GM12878 (cell line): Measurements from ENCODE around the gene HAUS1. TPM values are rescaled to one million over a fixed set of nuclear protein-coding genes. Genes with fewer than 3 reads are reported as not detected.

ENCODE experiments used
- ATAC-seq: fragments of 200-7000 bp; cut with Tn5 transposase; 3 replicates; pipeline ENCODE4 v1.9.1; 2020; ENCODE audit warnings: mild to moderate bottlenecking, moderate library complexity
- BruUV-seq: library from RNA; stranded (reverse); fragments of 400-500 nt; replicated peaks from 2 replicates; lab custom pipeline; 2021; lab: Mats Ljungman, UMichigan
- CTCF ChIA-PET: fragments of 300-600 bp; sonication (Branson Sonifier 250); formaldehyde crosslinking; extraction: SDS; loops from one replicate; lab custom pipeline; 2021; ENCODE audit warnings: inconsistent platforms; lab: Yijun Ruan, JAX
- POLR2A ChIA-PET: fragments of 350-600 bp; formaldehyde crosslinking; extraction: SDS; loops from one replicate; lab custom pipeline; 2021; ENCODE audit warnings: inconsistent platforms; lab: Charles Lee
- RAD21 ChIA-PET: fragments of 300-600 bp; sonication (Branson Sonifier 250); formaldehyde crosslinking; loops from one replicate; lab custom pipeline; 2023; ENCODE audit warnings: antibody characterized with exemption; ENCODE audit not compliant: unreplicated experiment; lab: Charles Lee
- SMC1A ChIA-PET: fragments of 300-600 bp; sonication (Branson Sonifier 250); formaldehyde crosslinking; loops from one replicate; lab custom pipeline; 2023; ENCODE audit not compliant: unreplicated experiment, uncharacterized antibody; lab: Charles Lee
- DNase-seq: peaks from one replicate; pipeline ENCODE4 v3.0.0-alpha.2; 2011; ENCODE audit warnings: low read depth, low spot score
- FAIRE-seq: peaks from 3 replicates; lab custom pipeline; 2011; peaks lifted over from hg19 to GRCh38; lab: Jason Lieb, UNC
- H2AFZ ChIP-seq: 2 replicates; pipeline ENCODE4 v1.6.0; 2011; ENCODE audit warnings: low read depth, low read length, control low read depth; ENCODE audit not compliant: control insufficient read depth
- H3K27ac ChIP-seq: 2 replicates; pipeline ENCODE4 v1.5.1; 2011; ENCODE audit warnings: control low read depth; ENCODE audit not compliant: control insufficient read depth, insufficient read depth
- H3K27me3 ChIP-seq, 2 experiments: replicated peaks in 1 of 2; 2 replicates each; pipeline versions ENCODE4 v1.6.0 to v1.6.1; 2011; ENCODE audit warnings: low read length in 1 of 2; ENCODE audit not compliant: control insufficient read depth in 2 of 2, insufficient read depth in 2 of 2
- H3K36me3 ChIP-seq, 2 experiments: 2 replicates each; pipeline ENCODE4 v1.5.1; 2011; ENCODE audit warnings: low read length in 1 of 2; ENCODE audit not compliant: control insufficient read depth in 2 of 2, insufficient read depth in 2 of 2
- H3K4me1 ChIP-seq: 2 replicates; pipeline ENCODE4 v1.6.1; 2011; ENCODE audit warnings: mild to moderate bottlenecking, low read length, moderate library complexity, mixed read lengths; ENCODE audit not compliant: control insufficient read depth, insufficient read depth
- H3K4me2 ChIP-seq: 2 replicates; pipeline ENCODE4 v1.6.0; 2011; ENCODE audit warnings: control low read depth; ENCODE audit not compliant: control insufficient read depth, insufficient read depth
- H3K4me3 ChIP-seq: fragments of 200-600 bp; sonication (generic); 2 replicates; pipeline ENCODE4 v1.5.1; 2016
- H3K79me2 ChIP-seq: 2 replicates; pipeline ENCODE4 v1.6.0; 2011; ENCODE audit warnings: low read length; ENCODE audit not compliant: control insufficient read depth, insufficient read depth
- H3K9ac ChIP-seq: 2 replicates; pipeline ENCODE4 v1.8.0; 2011; ENCODE audit warnings: low read length, control low read depth, mixed read lengths; ENCODE audit not compliant: control insufficient read depth, insufficient read depth
- H3K9me3 ChIP-seq: replicated peaks from 3 replicates; pipeline ENCODE4 v1.5.1; 2011; ENCODE audit warnings: mild to moderate bottlenecking, low read length; ENCODE audit not compliant: control insufficient read depth, insufficient read depth
- H4K20me1 ChIP-seq: 2 replicates; pipeline ENCODE4 v1.6.0; 2011; ENCODE audit not compliant: control insufficient read depth, insufficient read depth
- BMI1 ChIP-seq: fragments of 450-650 bp; IDR thresholded peaks from 2 replicates; pipeline ENCODE4 v1.6.1; 2016; ENCODE audit warnings: mild to moderate bottlenecking, moderate library complexity, borderline replicate concordance
- CHD1 ChIP-seq: IDR thresholded peaks from 2 replicates; pipeline ENCODE4 v1.6.1; 2012; ENCODE audit warnings: low read depth, low read length, improper control_type of control experiment
- GABPA ChIP-seq: IDR thresholded peaks from 2 replicates; pipeline ENCODE4 v1.6.1; 2014; ENCODE audit warnings: antibody characterized with exemption, low read depth, mild to moderate bottlenecking, inconsistent platforms
- GATAD2B ChIP-seq: fragments of 450-650 bp; conservative IDR thresholded peaks from 2 replicates; pipeline ENCODE4 v1.6.1; 2017; ENCODE audit warnings: low read depth, mild to moderate bottlenecking, moderate library complexity
- IKZF2 ChIP-seq, 2 experiments: fragments of 450-650 bp; IDR thresholded peaks; 2 replicates each; pipeline ENCODE4 v1.6.1; 2017; ENCODE audit warnings: mild to moderate bottlenecking in 2 of 2, moderate library complexity in 2 of 2
- MTA2 ChIP-seq: fragments of 450-650 bp; IDR thresholded peaks from 2 replicates; pipeline ENCODE4 v1.6.1; 2016; ENCODE audit warnings: low read depth, mild to moderate bottlenecking, moderate library complexity
- NBN ChIP-seq: fragments of 450-650 bp; IDR thresholded peaks from 2 replicates; pipeline ENCODE4 v1.6.1; 2016
- NRF1 ChIP-seq: conservative IDR thresholded peaks from 2 replicates; pipeline ENCODE4 v1.6.1; 2011; ENCODE audit warnings: mild to moderate bottlenecking, low read depth, low read length, improper control_type of control experiment
- SIN3A ChIP-seq: IDR thresholded peaks from 2 replicates; pipeline ENCODE4 v1.6.1; 2012; ENCODE audit warnings: low read depth, low read length, improper control_type of control experiment
- SKIL ChIP-seq: fragments of 450-650 bp; IDR thresholded peaks from 2 replicates; pipeline ENCODE4 v1.6.1; 2017; ENCODE audit warnings: mild to moderate bottlenecking, low read depth, inconsistent platforms; ENCODE audit not compliant: poor library complexity, severe bottlenecking
- ZZZ3 ChIP-seq: IDR thresholded peaks from 2 replicates; pipeline ENCODE4 v1.6.1; 2011; ENCODE audit warnings: low read depth; ENCODE audit not compliant: control insufficient read depth, insufficient read length
- WGBS: methylation state at CpG from one replicate; pipeline ENCODE4 v1.1.6; 2016; ENCODE audit warnings: low lambda C conversion rate; ENCODE audit not compliant: insufficient replicate concordance, insufficient coverage; ENCODE audit errors: missing lambda C conversion rate; 5-methylcytosine and 5-hydroxymethylcytosine counted together
- in situ Hi-C: fragments of 300-500 bp; cut with MboI; formaldehyde crosslinking; loops from 9 replicates; pipeline ENCODE4 v1.14.3; 2018; ENCODE audit warnings: mixed read lengths
- intact Hi-C: fragments of 100-400 bp; cut with micrococcal nuclease; formaldehyde crosslinking; loops from one replicate; pipeline ENCODE4 v1.14.2; 2022; ENCODE audit not compliant: unreplicated experiment
- polyA plus RNA-seq, 11 experiments: library from polyadenylated mRNA; depleted of rRNA in 4 of 11; unstranded in 6 of 11; stranded (reverse) in 5 of 11; fragments of >200 nt; fragmentation: Nextera tagmentation in 4 of 11; fragmentation: Illumina TruSeq in 1 of 11; extraction: Ambion mirVana in 4 of 11; extraction: Trizol in 1 of 11; gene quantifications; 1 replicate in 1 of 11; 2 replicates in 10 of 11; pipeline versions ENCODE4 v1.2.1 to v1.2.3, GENCODE V29; 2011 to 2016; ENCODE audit warnings: inconsistent platforms in 2 of 11, missing spikeins in 2 of 11, low read depth in 1 of 11
- total RNA-seq, 4 experiments: library from RNA; depleted of rRNA in 3 of 4; stranded (reverse); fragments of >200 nt in 3 of 4; fragmentation: Illumina TruSeq in 1 of 4; extraction: Trizol in 1 of 4; gene quantifications; 2 replicates each; pipeline versions ENCODE4 v1.2.1 to v1.2.3, GENCODE V29; 2013 to 2021
- TF ChIP-seq, protein P1 (sequence below): IDR thresholded peaks from 2 replicates; pipeline ENCODE4 v1.6.1; 2011; ENCODE audit warnings: low read depth, mild to moderate bottlenecking, low read length, moderate library complexity, borderline replicate concordance; ENCODE audit errors: extremely low read depth
- TF ChIP-seq, protein P2 (sequence below): fragments of 150-350 bp; IDR thresholded peaks from 2 replicates; pipeline ENCODE4 v1.6.1; 2014; ENCODE audit warnings: mild to moderate bottlenecking, low read depth, low read length

HAUS1 gene
- total and polyA plus RNA-seq, 10 of the 15 experiments (the other 5 are each of a cell fraction or from before 2014, with no cell fraction given), result 41.2 to 182 (median 91.9) TPM

DNA sequence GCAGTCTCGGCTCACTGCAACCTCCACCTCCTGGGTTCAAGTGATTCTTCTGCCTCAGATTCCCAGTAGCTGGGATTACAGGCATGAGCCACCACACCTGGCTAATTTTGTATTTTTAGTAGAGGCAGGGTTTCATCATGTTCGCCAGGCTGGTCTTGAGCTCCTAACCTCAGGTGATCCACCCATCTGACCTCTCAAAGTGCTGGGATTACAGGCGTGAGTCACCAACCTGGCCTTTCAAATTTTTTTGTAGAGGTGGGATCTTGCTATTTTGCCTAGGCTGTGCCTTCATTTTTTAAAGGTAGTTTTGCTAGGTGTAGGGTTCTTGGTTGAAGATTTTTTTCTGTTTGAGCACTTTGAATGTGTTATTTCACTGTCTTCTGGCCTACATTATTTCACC, 6.2 kb downstream of the HAUS1 start:
- no peak overlapping the region for H3K9ac ChIP-seq
- in situ Hi-C loops (no loop called here), intact Hi-C loops (no loop called here)
- H3K4me1 ChIP-seq, result no peaks in the 10 kb centered on the region
- H2AFZ ChIP-seq, result no peak overlapping the region
- 100% methylated on average over 2 of the region's 3 CpGs for WGBS
- no peak overlapping the region for H3K4me2 ChIP-seq
- no peaks in the 10 kb centered on the region for H3K27me3 ChIP-seq
- H3K9me3 ChIP-seq, result no peaks in the 10 kb centered on the region; the same call in 2 of the 3 replicates
- H3K79me2 ChIP-seq, result no peaks in the 10 kb centered on the region
- H3K27ac ChIP-seq, result no peak overlapping the region
- ATAC-seq (no peak), FAIRE-seq (no peak), DNase-seq (no peak)
- CTCF ChIA-PET, result no interaction called here
- peaks cover 0 to 11% of the 10 kb centered on the region in 2 experiments; a peak in 2 of 4 replicates for H3K36me3 ChIP-seq
- SMC1A ChIA-PET, result interaction anchor here (0.6 kb wide), 1 partner anchor 9 kb away, joined by 3 read pairs; no protein-coding TSS in a partner anchor
- POLR2A ChIA-PET, result no interaction called here
- H4K20me1 ChIP-seq, result no peaks in the 10 kb centered on the region
- RAD21 ChIA-PET, result no interaction called here
- no TSS peak for BruUV-seq
- H3K4me3 ChIP-seq, result no peak overlapping the region
- TF ChIP-seq MTA2, result no peak
- TF ChIP-seq CHD1, result no peak
- TF ChIP-seq, protein P1, sequence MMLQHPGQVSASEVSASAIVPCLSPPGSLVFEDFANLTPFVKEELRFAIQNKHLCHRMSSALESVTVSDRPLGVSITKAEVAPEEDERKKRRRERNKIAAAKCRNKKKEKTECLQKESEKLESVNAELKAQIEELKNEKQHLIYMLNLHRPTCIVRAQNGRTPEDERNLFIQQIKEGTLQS, result no peak
- TF ChIP-seq, all 136 proteins: peak for 0

DNA sequence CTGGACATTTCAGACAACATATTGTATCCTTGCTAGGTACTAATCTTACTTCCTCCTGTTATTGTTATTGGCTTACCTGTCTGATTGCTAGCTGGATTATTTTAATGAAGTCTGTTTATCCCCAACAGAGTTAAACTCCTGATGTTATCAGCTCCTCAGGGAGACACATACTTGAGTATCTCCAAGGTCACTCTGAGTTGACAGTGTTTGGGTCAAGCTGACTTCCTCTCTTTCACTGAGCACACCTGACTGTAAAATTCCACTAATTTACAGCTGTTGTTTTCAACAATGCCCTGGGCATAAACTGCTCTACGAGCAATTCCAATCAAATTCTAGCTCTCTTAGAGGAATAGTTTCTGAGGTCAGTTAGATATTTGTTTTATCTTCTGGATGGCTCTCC, 9.6 kb downstream of the HAUS1 start:
- RAD21 ChIA-PET, result no interaction called here
- H3K4me3 ChIP-seq, result no peak overlapping the region
- in situ Hi-C loops (no loop called here), intact Hi-C loops (no loop called here)
- H3K36me3 ChIP-seq, result peaks cover 0 to 9% of the 10 kb centered on the region in 2 experiments; a peak in 1 of 4 replicates
- H3K9ac ChIP-seq, result no peak overlapping the region
- no peaks in the 10 kb centered on the region for H3K4me1 ChIP-seq
- FAIRE-seq (no peak), DNase-seq (no peak), ATAC-seq (no peak)
- SMC1A ChIA-PET, result interaction anchor here (0.6 to 0.9 kb wide), 2 partner anchors 11 to 16 kb away, joined by 3 to 4 read pairs; no protein-coding TSS in a partner anchor
- POLR2A ChIA-PET, result no interaction called here
- WGBS, result 100% methylated on average over 1 of the region's 1 CpG
- H3K9me3 ChIP-seq, result no peaks in the 10 kb centered on the region; the same call in 2 of the 3 replicates
- no peak overlapping the region for H3K27ac ChIP-seq
- no peak overlapping the region for H2AFZ ChIP-seq
- no peaks in the 10 kb centered on the region for H3K27me3 ChIP-seq
- no peak overlapping the region for H3K4me2 ChIP-seq
- BruUV-seq, result no TSS peak
- H3K79me2 ChIP-seq, result no peaks in the 10 kb centered on the region
- CTCF ChIA-PET, result interaction anchor here (0.5 to 1.6 kb wide), 3 partner anchors 20 to 59 kb away, joined by 3 to 5 read pairs (median 4); a partner anchor contains a TSS
- H4K20me1 ChIP-seq, result no peaks in the 10 kb centered on the region
- no peak for TF ChIP-seq SKIL
- TF ChIP-seq, protein P2, sequence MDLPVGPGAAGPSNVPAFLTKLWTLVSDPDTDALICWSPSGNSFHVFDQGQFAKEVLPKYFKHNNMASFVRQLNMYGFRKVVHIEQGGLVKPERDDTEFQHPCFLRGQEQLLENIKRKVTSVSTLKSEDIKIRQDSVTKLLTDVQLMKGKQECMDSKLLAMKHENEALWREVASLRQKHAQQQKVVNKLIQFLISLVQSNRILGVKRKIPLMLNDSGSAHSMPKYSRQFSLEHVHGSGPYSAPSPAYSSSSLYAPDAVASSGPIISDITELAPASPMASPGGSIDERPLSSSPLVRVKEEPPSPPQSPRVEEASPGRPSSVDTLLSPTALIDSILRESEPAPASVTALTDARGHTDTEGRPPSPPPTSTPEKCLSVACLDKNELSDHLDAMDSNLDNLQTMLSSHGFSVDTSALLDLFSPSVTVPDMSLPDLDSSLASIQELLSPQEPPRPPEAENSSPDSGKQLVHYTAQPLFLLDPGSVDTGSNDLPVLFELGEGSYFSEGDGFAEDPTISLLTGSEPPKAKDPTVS, result no peak
- no peak for TF ChIP-seq ZZZ3
- no peak for TF ChIP-seq SIN3A
- TF ChIP-seq IKZF2 (IDR thresholded peaks at IDR 0.05), result no peak
- no peak for TF ChIP-seq GABPA
- no peak for TF ChIP-seq NRF1
- no peak for TF ChIP-seq GATAD2B
- TF ChIP-seq MTA2, result no peak
- no peak for TF ChIP-seq BMI1
- TF ChIP-seq, protein P1, result no peak
- TF ChIP-seq NBN, result no peak
